GM23338 (cell line): ENCODE results near the gene YTHDF2. TPM values are rescaled to one million over a fixed set of nuclear protein-coding genes. Genes with fewer than 3 reads are reported as not detected.

ENCODE experiments used
- ATAC-seq: fragments of 200-7000 bp; cut with Tn5 transposase; 3 replicates; pipeline ENCODE4 v1.9.1; 2020
- DNase-seq: peaks from one replicate; pipeline ENCODE4 v3.0.0-alpha.2; 2015; ENCODE audit warnings: low spot score
- H2AFZ ChIP-seq: fragments of 200-600 bp; sonication (generic); 2 replicates; pipeline ENCODE4 v1.8.0; 2016; ENCODE audit warnings: antibody characterized with exemption, mild to moderate bottlenecking, moderate library complexity
- H3F3A ChIP-seq: fragments of 200-600 bp; sonication (generic); replicated peaks from 2 replicates; pipeline ENCODE4 v1.8.0; 2017; ENCODE audit warnings: antibody characterized with exemption, mixed run types, low read depth
- H3K27ac ChIP-seq: fragments of 200-600 bp; sonication (generic); 2 replicates; pipeline ENCODE4 v1.6.1; 2016; ENCODE audit warnings: low read depth
- H3K27me3 ChIP-seq: fragments of 200-600 bp; sonication (generic); 2 replicates; pipeline ENCODE4 v1.8.0; 2016; ENCODE audit warnings: mild to moderate bottlenecking, mixed run types, moderate library complexity; ENCODE audit not compliant: insufficient read depth
- H3K36me3 ChIP-seq: fragments of 200-600 bp; sonication (generic); 2 replicates; pipeline ENCODE4 v1.8.0; 2016; ENCODE audit warnings: mild to moderate bottlenecking; ENCODE audit not compliant: insufficient read depth
- H3K4me1 ChIP-seq: fragments of 200-600 bp; sonication (generic); 2 replicates; pipeline ENCODE4 v1.8.0; 2016; ENCODE audit warnings: mild to moderate bottlenecking, moderate library complexity; ENCODE audit not compliant: insufficient read depth
- H3K4me2 ChIP-seq: fragments of 200-600 bp; sonication (generic); 2 replicates; pipeline ENCODE4 v1.7.1; 2017; ENCODE audit warnings: mixed run types
- H3K4me3 ChIP-seq: fragments of 200-600 bp; sonication (generic); 2 replicates; pipeline ENCODE4 v1.6.1; 2016; ENCODE audit warnings: mixed run types
- H3K79me2 ChIP-seq: fragments of 200-600 bp; sonication (generic); replicated peaks from 2 replicates; pipeline ENCODE4 v1.8.0; 2017; ENCODE audit warnings: mild to moderate bottlenecking; ENCODE audit not compliant: insufficient read depth
- H3K9me2 ChIP-seq: fragments of 200-600 bp; sonication (generic); 2 replicates; pipeline ENCODE4 v1.8.0; 2017; ENCODE audit not compliant: insufficient read depth
- H4K20me1 ChIP-seq: fragments of 200-600 bp; sonication (generic); replicated peaks from 2 replicates; pipeline ENCODE4 v1.8.0; 2017; ENCODE audit warnings: mild to moderate bottlenecking; ENCODE audit not compliant: insufficient read depth
- H3K27ac Mint-ChIP-seq: 2 replicates; pipeline ENCODE4 v1.8.0; 2020; ENCODE audit warnings: inconsistent platforms, mild to moderate bottlenecking, moderate library complexity, mixed read lengths
- H3K27me3 Mint-ChIP-seq: 3 replicates; pipeline ENCODE4 v1.8.0; 2022; ENCODE audit warnings: low read depth, mild to moderate bottlenecking, moderate library complexity, mixed read lengths, inconsistent platforms; ENCODE audit not compliant: insufficient read depth, poor library complexity
- H3K36me3 Mint-ChIP-seq: 3 replicates; pipeline ENCODE4 v1.8.0; 2021; ENCODE audit warnings: low read depth, mild to moderate bottlenecking, inconsistent platforms, moderate library complexity, mixed read lengths
- H3K4me1 Mint-ChIP-seq: 3 replicates; pipeline ENCODE4 v1.8.0; 2020; ENCODE audit warnings: mild to moderate bottlenecking, inconsistent platforms, mixed read lengths
- H3K4me3 Mint-ChIP-seq: 3 replicates; pipeline ENCODE4 v1.8.0; 2021; ENCODE audit warnings: moderate library complexity, mild to moderate bottlenecking, inconsistent platforms, mixed read lengths
- H3K9me3 Mint-ChIP-seq: 3 replicates; pipeline ENCODE4 v1.8.0; 2020; ENCODE audit warnings: moderate library complexity, mild to moderate bottlenecking, inconsistent platforms, mixed read lengths
- CREB1 ChIP-seq: fragments of 250-450 bp; sonication (Bioruptor Pico); IDR thresholded peaks from 2 replicates; pipeline ENCODE4 v1.5.0; 2020; ENCODE audit warnings: low read depth, mild to moderate bottlenecking, moderate library complexity
- CTCF ChIP-seq, 2 experiments: fragments of 200-600 bp in 1 of 2; sonication (generic) in 1 of 2; conservative IDR thresholded peaks; 2 replicates each; pipeline versions ENCODE4 v1.5.1 to v1.6.1; 2016 to 2017; ENCODE audit warnings: antibody characterized with exemption in 2 of 2, low read depth in 2 of 2, mild to moderate bottlenecking in 2 of 2, moderate library complexity in 1 of 2
- ETS1 ChIP-seq: IDR thresholded peaks from 2 replicates; pipeline ENCODE4 v1.6.1; 2016; ENCODE audit warnings: antibody characterized with exemption
- EZH2 ChIP-seq: fragments of 200-600 bp; sonication (generic); IDR thresholded peaks from one replicate; pipeline ENCODE4 v1.8.0; 2017; ENCODE audit warnings: antibody characterized with exemption, mild to moderate bottlenecking, low read depth; ENCODE audit not compliant: unreplicated experiment
- EZH2phosphoT487 ChIP-seq: fragments of 200-600 bp; sonication (generic); IDR thresholded peaks from one replicate; pipeline ENCODE4 v1.8.1; 2018; ENCODE audit warnings: antibody characterized with exemption; ENCODE audit not compliant: unreplicated experiment
- NANOG ChIP-seq: IDR thresholded peaks from 2 replicates; pipeline ENCODE4 v1.6.1; 2016; ENCODE audit warnings: antibody characterized with exemption, borderline replicate concordance
- POLR2AphosphoS5 ChIP-seq: IDR thresholded peaks from 2 replicates; pipeline ENCODE4 v1.6.1; 2016; ENCODE audit warnings: antibody characterized with exemption, low read depth
- REST ChIP-seq: IDR thresholded peaks from one replicate; pipeline ENCODE4 v1.6.1; 2018; ENCODE audit warnings: antibody characterized with exemption; ENCODE audit not compliant: unreplicated experiment
- STAT1 ChIP-seq: IDR thresholded peaks from one replicate; pipeline ENCODE4 v1.6.1; 2016; ENCODE audit warnings: antibody characterized with exemption; ENCODE audit not compliant: unreplicated experiment
- ZNF114 ChIP-seq: fragments of 250-450 bp; sonication (Bioruptor Pico); IDR thresholded peaks from 2 replicates; pipeline ENCODE4 v1.5.0; 2020; ENCODE audit warnings: mild to moderate bottlenecking, moderate library complexity
- ZNF331 ChIP-seq: fragments of 250-450 bp; sonication (Bioruptor Pico); IDR thresholded peaks from 2 replicates; pipeline ENCODE4 v1.5.0; 2020; ENCODE audit warnings: low read depth, mild to moderate bottlenecking, moderate library complexity
- polyA plus RNA-seq: library from polyadenylated mRNA; unstranded; fragments of >200 nt; fragmentation: Nextera tagmentation; extraction: Ambion mirVana; gene quantifications from 2 replicates; pipeline ENCODE4 v1.2.1, GENCODE V29; 2016
- total RNA-seq: library from RNA; depleted of rRNA; stranded (reverse); fragments of >200 nt; shearing (Covaris generic); gene quantifications from 2 replicates; pipeline ENCODE4 v1.2.3, GENCODE V29; 2014
- TF ChIP-seq, protein P1 (sequence below): fragments of 250-450 bp; sonication (Bioruptor Pico); IDR thresholded peaks from 2 replicates; pipeline ENCODE4 v1.5.0; 2020; ENCODE audit warnings: mild to moderate bottlenecking, moderate library complexity

YTHDF2 gene
- total and polyA plus RNA-seq, 2 experiments from 2014 or later: 130 to 169 TPM

- Mint-ChIP-seq H3K36me3 (no peaks in the 10 kb centered on the region), H3K4me1 (peaks cover 13% of the 10 kb centered on the region), H3K27ac (no peak overlapping the region), H3K27me3 (peaks cover 33% of the 10 kb centered on the region), H3K4me3 (no peak overlapping the region), H3K9me3 (peaks cover 6% of the 10 kb centered on the region; the same call in 2 of the 3 replicates)
- DNase-seq (no peak), ATAC-seq (no peak)
- no peak overlapping the region for H3K27ac ChIP-seq
- peaks cover 13% of the 10 kb centered on the region; the same call in 1 of the 2 replicates for H3K4me1 ChIP-seq
- H3F3A ChIP-seq: peaks cover 8% of the 10 kb centered on the region
- no peak overlapping the region for H2AFZ ChIP-seq
- peaks cover 29% of the 10 kb centered on the region for H3K27me3 ChIP-seq
- no peaks in the 10 kb centered on the region for H4K20me1 ChIP-seq
- H3K4me2 ChIP-seq: no peak overlapping the region
- no peaks in the 10 kb centered on the region for H3K36me3 ChIP-seq
- no peaks in the 10 kb centered on the region for H3K9me2 ChIP-seq
- no peak overlapping the region for H3K4me3 ChIP-seq
- H3K79me2 ChIP-seq: no peaks in the 10 kb centered on the region
- no peak for TF ChIP-seq EZH2phosphoT487
- TF ChIP-seq ETS1: no peak
- TF ChIP-seq, protein P1, sequence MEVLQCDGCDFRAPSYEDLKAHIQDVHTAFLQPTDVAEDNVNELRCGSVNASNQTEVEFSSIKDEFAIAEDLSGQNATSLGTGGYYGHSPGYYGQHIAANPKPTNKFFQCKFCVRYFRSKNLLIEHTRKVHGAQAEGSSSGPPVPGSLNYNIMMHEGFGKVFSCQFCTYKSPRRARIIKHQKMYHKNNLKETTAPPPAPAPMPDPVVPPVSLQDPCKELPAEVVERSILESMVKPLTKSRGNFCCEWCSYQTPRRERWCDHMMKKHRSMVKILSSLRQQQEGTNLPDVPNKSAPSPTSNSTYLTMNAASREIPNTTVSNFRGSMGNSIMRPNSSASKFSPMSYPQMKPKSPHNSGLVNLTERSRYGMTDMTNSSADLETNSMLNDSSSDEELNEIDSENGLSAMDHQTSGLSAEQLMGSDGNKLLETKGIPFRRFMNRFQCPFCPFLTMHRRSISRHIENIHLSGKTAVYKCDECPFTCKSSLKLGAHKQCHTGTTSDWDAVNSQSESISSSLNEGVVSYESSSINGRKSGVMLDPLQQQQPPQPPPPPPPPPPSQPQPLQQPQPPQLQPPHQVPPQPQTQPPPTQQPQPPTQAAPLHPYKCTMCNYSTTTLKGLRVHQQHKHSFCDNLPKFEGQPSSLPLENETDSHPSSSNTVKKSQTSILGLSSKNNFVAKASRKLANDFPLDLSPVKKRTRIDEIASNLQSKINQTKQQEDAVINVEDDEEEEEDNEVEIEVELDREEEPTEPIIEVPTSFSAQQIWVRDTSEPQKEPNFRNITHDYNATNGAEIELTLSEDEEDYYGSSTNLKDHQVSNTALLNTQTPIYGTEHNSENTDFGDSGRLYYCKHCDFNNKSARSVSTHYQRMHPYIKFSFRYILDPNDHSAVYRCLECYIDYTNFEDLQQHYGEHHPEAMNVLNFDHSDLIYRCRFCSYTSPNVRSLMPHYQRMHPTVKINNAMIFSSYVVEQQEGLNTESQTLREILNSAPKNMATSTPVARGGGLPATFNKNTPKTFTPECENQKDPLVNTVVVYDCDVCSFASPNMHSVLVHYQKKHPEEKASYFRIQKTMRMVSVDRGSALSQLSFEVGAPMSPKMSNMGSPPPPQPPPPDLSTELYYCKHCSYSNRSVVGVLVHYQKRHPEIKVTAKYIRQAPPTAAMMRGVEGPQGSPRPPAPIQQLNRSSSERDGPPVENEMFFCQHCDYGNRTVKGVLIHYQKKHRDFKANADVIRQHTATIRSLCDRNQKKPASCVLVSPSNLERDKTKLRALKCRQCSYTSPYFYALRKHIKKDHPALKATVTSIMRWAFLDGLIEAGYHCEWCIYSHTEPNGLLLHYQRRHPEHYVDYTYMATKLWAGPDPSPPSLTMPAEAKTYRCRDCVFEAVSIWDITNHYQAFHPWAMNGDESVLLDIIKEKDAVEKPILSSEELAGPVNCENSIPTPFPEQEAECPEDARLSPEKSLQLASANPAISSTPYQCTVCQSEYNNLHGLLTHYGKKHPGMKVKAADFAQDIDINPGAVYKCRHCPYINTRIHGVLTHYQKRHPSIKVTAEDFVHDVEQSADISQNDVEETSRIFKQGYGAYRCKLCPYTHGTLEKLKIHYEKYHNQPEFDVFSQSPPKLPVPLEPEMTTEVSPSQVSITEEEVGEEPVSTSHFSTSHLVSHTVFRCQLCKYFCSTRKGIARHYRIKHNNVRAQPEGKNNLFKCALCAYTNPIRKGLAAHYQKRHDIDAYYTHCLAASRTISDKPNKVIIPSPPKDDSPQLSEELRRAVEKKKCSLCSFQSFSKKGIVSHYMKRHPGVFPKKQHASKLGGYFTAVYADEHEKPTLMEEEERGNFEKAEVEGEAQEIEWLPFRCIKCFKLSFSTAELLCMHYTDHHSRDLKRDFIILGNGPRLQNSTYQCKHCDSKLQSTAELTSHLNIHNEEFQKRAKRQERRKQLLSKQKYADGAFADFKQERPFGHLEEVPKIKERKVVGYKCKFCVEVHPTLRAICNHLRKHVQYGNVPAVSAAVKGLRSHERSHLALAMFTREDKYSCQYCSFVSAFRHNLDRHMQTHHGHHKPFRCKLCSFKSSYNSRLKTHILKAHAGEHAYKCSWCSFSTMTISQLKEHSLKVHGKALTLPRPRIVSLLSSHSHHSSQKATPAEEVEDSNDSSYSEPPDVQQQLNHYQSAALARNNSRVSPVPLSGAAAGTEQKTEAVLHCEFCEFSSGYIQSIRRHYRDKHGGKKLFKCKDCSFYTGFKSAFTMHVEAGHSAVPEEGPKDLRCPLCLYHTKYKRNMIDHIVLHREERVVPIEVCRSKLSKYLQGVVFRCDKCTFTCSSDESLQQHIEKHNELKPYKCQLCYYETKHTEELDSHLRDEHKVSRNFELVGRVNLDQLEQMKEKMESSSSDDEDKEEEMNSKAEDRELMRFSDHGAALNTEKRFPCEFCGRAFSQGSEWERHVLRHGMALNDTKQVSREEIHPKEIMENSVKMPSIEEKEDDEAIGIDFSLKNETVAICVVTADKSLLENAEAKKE (CRISPR knock-in tag): no peak
- no peak for TF ChIP-seq CTCF (conservative IDR thresholded peaks at IDR 0.05; ENCODE audit: low read depth in 2 of 2)
- no peak for TF ChIP-seq ZNF114
- TF ChIP-seq CREB1: no peak
- no peak for TF ChIP-seq EZH2
- no peak for TF ChIP-seq REST
- TF ChIP-seq STAT1: no peak
- TF ChIP-seq POLR2AphosphoS5: no peak
- TF ChIP-seq NANOG: no peak
- TF ChIP-seq ZNF331 (CRISPR knock-in tag): no peak
These were observed 71.2 kb downstream of the YTHDF2 start for GRCh38 chr1:28807986-28808385.
